OCI-LY1 (cell line): Measurements from ENCODE around the gene FOXK2.
"Not testable (repeated sequence)": the region's sequence is repeated elsewhere in the genome, so short reads cannot be mapped to it uniquely, and the experiment has no call there.

Source experiments
- H2AFZ ChIP-seq: fragments of 200-600 bp; sonication (generic), shearing (Covaris generic); 2 replicates; pipeline ENCODE4 v1.6.0; 2014; ENCODE audit warnings: antibody characterized with exemption, mild to moderate bottlenecking, low read length
- H3F3A ChIP-seq: fragments of 200-600 bp; sonication (generic), shearing (Covaris generic); 2 replicates; pipeline ENCODE4 v1.6.0; 2014; ENCODE audit warnings: mild to moderate bottlenecking, antibody characterized with exemption, low read length, moderate library complexity; ENCODE audit not compliant: insufficient read depth
- H3K27ac ChIP-seq: fragments of 200-600 bp; sonication (generic); 2 replicates; pipeline ENCODE4 v1.5.1; 2014; ENCODE audit warnings: low read length, mixed run types, mild to moderate bottlenecking, low read depth; ENCODE audit not compliant: poor library complexity, severe bottlenecking
- H3K27me3 ChIP-seq: fragments of 200-600 bp; sonication (generic); 2 replicates; pipeline ENCODE4 v1.6.0; 2014; ENCODE audit warnings: antibody characterized with exemption, mild to moderate bottlenecking, low read length, moderate library complexity; ENCODE audit not compliant: insufficient read depth
- H3K36me3 ChIP-seq: fragments of 200-600 bp; sonication (generic); 2 replicates; pipeline ENCODE4 v1.6.1; 2014; ENCODE audit warnings: mild to moderate bottlenecking, antibody characterized with exemption, low read length, moderate library complexity, mixed read lengths; ENCODE audit not compliant: insufficient read depth
- H3K4me1 ChIP-seq: fragments of 200-600 bp; sonication (generic); 2 replicates; pipeline ENCODE4 v1.5.1; 2014; ENCODE audit warnings: mild to moderate bottlenecking, low read length, moderate library complexity; ENCODE audit not compliant: insufficient read depth, severe bottlenecking
- H3K4me2 ChIP-seq: fragments of 200-600 bp; sonication (generic), shearing (Covaris generic); 2 replicates; pipeline ENCODE4 v1.6.1; 2014; ENCODE audit warnings: low read length
- H3K4me3 ChIP-seq: fragments of 200-600 bp; sonication (generic); 2 replicates; pipeline ENCODE4 v1.5.1; 2014; ENCODE audit warnings: low read length, low read depth, mild to moderate bottlenecking, mixed read lengths; ENCODE audit not compliant: poor library complexity, severe bottlenecking
- H3K79me2 ChIP-seq: fragments of 200-600 bp; shearing (Covaris generic); 2 replicates; pipeline ENCODE4 v1.6.1; 2016; ENCODE audit warnings: mixed run types, low read length, mixed read lengths; ENCODE audit not compliant: insufficient read depth
- H3K9ac ChIP-seq: fragments of 200-600 bp; sonication (generic), shearing (Covaris generic); 2 replicates; pipeline ENCODE4 v1.6.1; 2014; ENCODE audit warnings: mild to moderate bottlenecking, low read length, mixed read lengths
- H3K9me2 ChIP-seq: fragments of 200-600 bp; sonication (generic), shearing (Covaris generic); 2 replicates; pipeline ENCODE4 v1.6.1; 2014; ENCODE audit warnings: low read depth, mild to moderate bottlenecking, low read length, mixed read lengths
- H3K9me3 ChIP-seq: fragments of 200-600 bp; shearing (Covaris generic); 2 replicates; pipeline ENCODE4 v1.6.1; 2014; ENCODE audit warnings: low read length, mixed read lengths
- H4K20me1 ChIP-seq: fragments of 200-600 bp; sonication (generic), shearing (Covaris generic); 2 replicates; pipeline ENCODE4 v1.6.0; 2016; ENCODE audit warnings: mild to moderate bottlenecking, low read length; ENCODE audit not compliant: insufficient read depth
- EZH2 ChIP-seq: fragments of 200-600 bp; sonication (generic), shearing (Covaris generic); IDR thresholded peaks from 2 replicates; pipeline ENCODE4 v1.8.0; 2017; ENCODE audit warnings: borderline replicate concordance, mixed run types, mild to moderate bottlenecking, antibody characterized with exemption, low read length, moderate library complexity, mixed read lengths
- TF ChIP-seq, protein P1 (sequence below): fragments of 200-600 bp; sonication (generic), shearing (Covaris generic); IDR thresholded peaks from 2 replicates; pipeline ENCODE4 v1.5.1; 2017; ENCODE audit warnings: mild to moderate bottlenecking, antibody characterized with exemption, low read length, moderate library complexity, mixed read lengths

The FOXK2 gene

DNA sequence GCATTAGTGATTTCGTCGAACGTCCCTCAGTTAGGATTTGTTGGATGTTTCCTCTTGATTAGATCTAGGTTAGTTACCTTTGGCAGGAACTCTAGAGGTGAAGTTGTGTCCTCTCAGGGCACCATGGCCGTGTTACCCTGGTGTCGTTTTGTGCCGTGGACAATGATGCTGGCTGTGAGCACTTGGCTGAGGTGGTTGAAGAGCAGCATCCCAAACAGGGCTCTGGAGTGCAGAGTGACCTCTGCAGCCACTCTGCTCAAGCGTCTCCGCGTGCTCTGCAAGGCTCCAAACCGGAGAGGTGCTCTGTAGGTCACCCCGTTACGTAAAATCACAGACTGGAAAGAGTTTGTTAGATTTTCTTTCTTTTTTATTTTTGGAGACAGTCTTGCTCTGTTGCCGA lies 33.0 kb downstream of the FOXK2 start:
- no peak overlapping the region; the same call in 1 of the 2 replicates for H3K9ac ChIP-seq

DNA sequence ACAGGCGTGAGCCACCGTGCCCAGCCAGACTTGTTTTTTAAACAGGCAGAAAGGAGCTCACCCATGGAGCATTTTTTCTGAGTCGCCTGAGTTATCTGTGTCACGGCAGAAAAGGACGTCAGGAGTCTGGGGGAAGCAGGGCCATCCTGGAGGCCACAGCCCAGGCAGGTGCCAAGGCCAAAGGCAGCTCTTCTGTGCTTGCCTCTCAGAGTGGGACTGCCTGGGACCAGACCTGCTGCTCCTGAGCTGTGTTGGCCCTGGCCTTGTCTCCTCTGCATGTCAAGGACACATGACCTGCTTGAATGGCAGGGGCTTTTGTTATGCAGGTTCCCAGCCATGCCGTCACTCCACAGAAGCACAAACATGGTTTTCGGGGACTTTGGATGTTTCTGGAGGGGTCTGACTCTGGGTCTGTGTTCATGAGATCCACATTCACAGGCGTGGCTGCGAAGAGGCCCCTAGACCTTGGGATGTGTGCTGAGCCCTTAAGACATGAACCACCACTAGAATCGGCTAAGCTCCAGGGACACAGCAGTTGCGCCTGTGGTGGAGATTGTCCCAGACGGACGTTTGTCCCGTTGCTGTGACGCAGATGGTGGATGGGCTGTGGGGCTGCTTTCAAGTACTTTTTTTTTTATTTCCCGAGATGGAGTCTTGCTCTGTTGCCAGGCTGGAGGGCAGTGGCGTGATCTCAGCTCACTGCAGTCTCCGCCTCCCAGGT lies 33.8 kb downstream of the FOXK2 start:
- Histone ChIP-seq H3K27me3 (no peaks in the 10 kb centered on the region), H3K4me1 (peaks cover 44% of the 10 kb centered on the region), H3K4me3 (peak overlapping the region; percentile 31), H4K20me1 (no peaks in the 10 kb centered on the region), H3K9me3 (no peaks in the 10 kb centered on the region), H3K79me2 (peaks cover 81% of the 10 kb centered on the region), H3K9ac (peak overlapping the region; percentile 19; the same call in 1 of the 2 replicates), H3K9me2 (no peaks in the 10 kb centered on the region), H3K27ac (peak overlapping the region; percentile 82), H2AFZ (no peak overlapping the region), H3K4me2 (peak overlapping the region; percentile 58), H3K36me3 (peaks cover 9% of the 10 kb centered on the region; the same call in 1 of the 2 replicates), H3F3A (peaks cover 3% of the 10 kb centered on the region; the same call in 1 of the 2 replicates)
- TF ChIP-seq, protein P1, sequence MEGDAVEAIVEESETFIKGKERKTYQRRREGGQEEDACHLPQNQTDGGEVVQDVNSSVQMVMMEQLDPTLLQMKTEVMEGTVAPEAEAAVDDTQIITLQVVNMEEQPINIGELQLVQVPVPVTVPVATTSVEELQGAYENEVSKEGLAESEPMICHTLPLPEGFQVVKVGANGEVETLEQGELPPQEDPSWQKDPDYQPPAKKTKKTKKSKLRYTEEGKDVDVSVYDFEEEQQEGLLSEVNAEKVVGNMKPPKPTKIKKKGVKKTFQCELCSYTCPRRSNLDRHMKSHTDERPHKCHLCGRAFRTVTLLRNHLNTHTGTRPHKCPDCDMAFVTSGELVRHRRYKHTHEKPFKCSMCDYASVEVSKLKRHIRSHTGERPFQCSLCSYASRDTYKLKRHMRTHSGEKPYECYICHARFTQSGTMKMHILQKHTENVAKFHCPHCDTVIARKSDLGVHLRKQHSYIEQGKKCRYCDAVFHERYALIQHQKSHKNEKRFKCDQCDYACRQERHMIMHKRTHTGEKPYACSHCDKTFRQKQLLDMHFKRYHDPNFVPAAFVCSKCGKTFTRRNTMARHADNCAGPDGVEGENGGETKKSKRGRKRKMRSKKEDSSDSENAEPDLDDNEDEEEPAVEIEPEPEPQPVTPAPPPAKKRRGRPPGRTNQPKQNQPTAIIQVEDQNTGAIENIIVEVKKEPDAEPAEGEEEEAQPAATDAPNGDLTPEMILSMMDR, result no peak
- TF ChIP-seq EZH2, result no peak

More for the DNA sequence above, 33.0 kb downstream of the FOXK2 start:
- no peak for TF ChIP-seq EZH2
- TF ChIP-seq, protein P1, result no peak
- Histone ChIP-seq H4K20me1 (no peaks in the 10 kb centered on the region), H2AFZ (no peak overlapping the region), H3K4me1 (peaks cover 41% of the 10 kb centered on the region), H3K27me3 (no peaks in the 10 kb centered on the region), H3K79me2 (peaks cover 81% of the 10 kb centered on the region), H3K9me2 (no peaks in the 10 kb centered on the region), H3K9me3 (no peaks in the 10 kb centered on the region), H3F3A (peaks cover 3% of the 10 kb centered on the region; the same call in 1 of the 2 replicates), H3K36me3 (peaks cover 9% of the 10 kb centered on the region), H3K4me3 (peak overlapping the region; percentile 31), H3K27ac (peak overlapping the region; percentile 82), H3K4me2 (peak overlapping the region; percentile 55)

DNA sequence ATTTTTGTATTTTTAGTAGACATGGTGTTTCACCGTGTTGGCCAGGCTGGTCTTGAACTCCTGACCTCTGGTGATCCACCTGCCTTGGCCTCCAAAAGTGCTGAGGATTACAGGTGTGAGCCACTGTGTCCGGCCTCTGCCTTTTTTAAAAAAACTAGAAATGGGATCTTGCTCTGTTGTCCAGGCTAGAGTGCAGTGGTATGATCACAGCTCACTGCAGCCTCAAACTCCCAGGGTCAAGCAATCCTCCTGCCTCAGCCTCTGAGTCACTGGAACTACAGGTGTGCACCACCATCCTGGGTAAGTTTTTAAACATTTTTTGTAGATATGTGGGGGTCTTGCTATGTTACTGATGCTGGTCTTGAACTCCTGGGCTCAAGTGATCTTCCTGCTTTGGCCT lies 38.0 kb downstream of the FOXK2 start:
- H3K9me2 ChIP-seq, H3F3A ChIP-seq, H3K9me3 ChIP-seq, H3K4me2 ChIP-seq, H3K27ac ChIP-seq, H3K27me3 ChIP-seq, H3K9ac ChIP-seq, H2AFZ ChIP-seq, H4K20me1 ChIP-seq, H3K4me3 ChIP-seq: not testable (repeated sequence)
- Histone ChIP-seq H3K79me2 (peaks cover 95% of the 10 kb centered on the region), H3K4me1 (peaks cover 45% of the 10 kb centered on the region), H3K36me3 (peaks cover 11% of the 10 kb centered on the region; the same call in 1 of the 2 replicates)
